K562 (cell line): ENCODE data around the gene POU2AF1. TPM values are rescaled to one million over a fixed set of nuclear protein-coding genes. Genes with fewer than 3 reads are reported as not detected.
"Not testable (repeated sequence)": the region's sequence is repeated elsewhere in the genome, so short reads cannot be mapped to it uniquely, and the experiment has no call there.

ENCODE experiments used
- ATAC-seq: fragments of 200-7000 bp; cut with Tn5 transposase; 3 replicates; pipeline ENCODE4 v1.9.1; 2020; ENCODE audit warnings: moderate library complexity
- BruUV-seq: library from RNA; stranded (reverse); fragments of 400-500 nt; replicated peaks from 2 replicates; lab custom pipeline; 2021; lab: Mats Ljungman, UMichigan
- CTCF ChIA-PET: fragments of 300-600 bp; formaldehyde crosslinking; extraction: SDS; loops from one replicate; lab custom pipeline; 2021; ENCODE audit warnings: low intra/inter-chr PET ratio; lab: Yijun Ruan, JAX
- POLR2A ChIA-PET: fragments of 300-600, 350-650 bp; sonication (Branson Sonifier 250); formaldehyde crosslinking; extraction: SDS; loops from one replicate; lab custom pipeline; 2021; ENCODE audit warnings: antibody characterized with exemption, inconsistent platforms; lab: Yijun Ruan, JAX
- DNase-seq, 4 experiments: peaks; one replicate each; pipeline versions ENCODE4 v3.0.0 to v3.0.0-alpha.2; 2011 to 2018; ENCODE audit warnings: low spot score in 3 of 4, mixed read lengths in 3 of 4; ENCODE audit errors: extremely low read depth in 1 of 4
- FAIRE-seq: peaks from 2 replicates; lab custom pipeline; 2011; peaks lifted over from hg19 to GRCh38; lab: Jason Lieb, UNC
- H2AFZ ChIP-seq: 2 replicates; pipeline ENCODE4 v1.6.0; 2011; ENCODE audit warnings: low read depth, low read length, control low read depth, inconsistent platforms
- H3K27ac ChIP-seq: fragments of 200-600 bp; 3 replicates; pipeline ENCODE4 v1.8.0; 2011; ENCODE audit warnings: low read depth, mild to moderate bottlenecking, control low read depth, inconsistent platforms, low read length, moderate library complexity, mixed read lengths; ENCODE audit errors: extremely low read depth
- H3K27me3 ChIP-seq, 2 experiments: fragments of 300-600 bp in 1 of 2; 2 replicates in 1 of 2; 3 replicates in 1 of 2; pipeline versions ENCODE4 v1.6.0 to v1.8.0; 2011; ENCODE audit warnings: inconsistent platforms in 2 of 2, low read length in 2 of 2, mild to moderate bottlenecking in 1 of 2, mixed read lengths in 1 of 2, moderate library complexity in 1 of 2; ENCODE audit not compliant: control insufficient read depth in 2 of 2, insufficient read depth in 2 of 2
- H3K36me3 ChIP-seq: fragments of 300-600 bp; 3 replicates; pipeline ENCODE4 v1.8.0; 2011; ENCODE audit warnings: mild to moderate bottlenecking, low read length, inconsistent platforms; ENCODE audit not compliant: control insufficient read depth, insufficient read depth
- H3K4me1 ChIP-seq, 2 experiments: fragments of 200-600 bp in 1 of 2; replicated peaks in 1 of 2; 2 replicates in 1 of 2; 3 replicates in 1 of 2; pipeline versions ENCODE4 v1.5.1 to v1.8.0; 2011; ENCODE audit warnings: inconsistent platforms in 2 of 2, low read length in 2 of 2, mild to moderate bottlenecking in 1 of 2, mixed read lengths in 1 of 2, moderate library complexity in 1 of 2; ENCODE audit not compliant: control insufficient read depth in 2 of 2, insufficient read depth in 2 of 2
- H3K4me2 ChIP-seq: 2 replicates; pipeline ENCODE4 v1.6.1; 2011; ENCODE audit warnings: low read length, control low read depth, inconsistent platforms, mixed read lengths; ENCODE audit not compliant: insufficient read depth
- H3K4me3 ChIP-seq: fragments of 200-600 bp; sonication (generic), shearing (Covaris generic); 2 replicates; pipeline ENCODE4 v1.5.1; 2016; ENCODE audit warnings: control low read depth, inconsistent platforms
- H3K79me2 ChIP-seq: fragments of 200-600 bp; 3 replicates; pipeline ENCODE4 v1.8.0; 2011; ENCODE audit warnings: low read length, inconsistent platforms; ENCODE audit not compliant: control insufficient read depth, insufficient read depth
- H3K9ac ChIP-seq, 2 experiments: 2 replicates each; pipeline versions ENCODE4 v1.6.0 to v1.6.1; 2011; ENCODE audit warnings: low read depth in 2 of 2, low read length in 2 of 2, control low read depth in 1 of 2, inconsistent platforms in 1 of 2, mild to moderate bottlenecking in 1 of 2, mixed read lengths in 1 of 2; ENCODE audit not compliant: insufficient read depth in 1 of 2
- H3K9me1 ChIP-seq: one replicate; pipeline ENCODE4 v1.6.0; 2011; ENCODE audit warnings: inconsistent platforms, mild to moderate bottlenecking, low read length, moderate library complexity; ENCODE audit not compliant: control insufficient read depth, insufficient read depth
- H3K9me3 ChIP-seq: replicated peaks from 2 replicates; pipeline ENCODE4 v1.5.1; 2011; ENCODE audit warnings: low read depth, low read length, inconsistent platforms; ENCODE audit not compliant: control insufficient read depth, insufficient read depth
- H4K20me1 ChIP-seq: replicated peaks from 2 replicates; pipeline ENCODE4 v1.6.1; 2011; ENCODE audit warnings: low read length, inconsistent platforms, mixed read lengths; ENCODE audit not compliant: control insufficient read depth, insufficient read depth
- HLTF ChIP-seq: fragments of 450-650 bp; IDR thresholded peaks from 2 replicates; pipeline ENCODE4 v1.6.1; 2016
- HMG20B ChIP-seq: fragments of 250-450 bp; sonication (Bioruptor Pico); IDR thresholded peaks from 2 replicates; pipeline ENCODE4 v1.5.0; 2021; ENCODE audit warnings: mild to moderate bottlenecking
- PHTF2 ChIP-seq: fragments of 250-450 bp; sonication (Bioruptor Pico); IDR thresholded peaks from 2 replicates; pipeline ENCODE4 v1.5.0; 2021; ENCODE audit warnings: mild to moderate bottlenecking
- RFX5 ChIP-seq: IDR thresholded peaks from 2 replicates; pipeline ENCODE4 v1.6.1; 2011; ENCODE audit warnings: low read depth, mild to moderate bottlenecking, improper control_type of control experiment, low read length
- SP2 ChIP-seq: IDR thresholded peaks from 2 replicates; pipeline ENCODE4 v1.6.1; 2011; ENCODE audit warnings: mild to moderate bottlenecking, low read depth, low read length, moderate library complexity; ENCODE audit not compliant: poor library complexity, severe bottlenecking; ENCODE audit errors: extremely low read depth
- TAF7 ChIP-seq: fragments of 450-650 bp; IDR thresholded peaks from 2 replicates; pipeline ENCODE4 v1.6.1; 2016; ENCODE audit warnings: missing genetic modification characterization, missing compliant biosample characterization
- WHSC1 ChIP-seq: IDR thresholded peaks from one replicate; pipeline ENCODE4 v1.6.1; 2012; ENCODE audit warnings: low read length, control low read depth, inconsistent platforms
- ZNF124 ChIP-seq: sonication (generic); formaldehyde crosslinking; IDR thresholded peaks from 2 replicates; pipeline ENCODE4 v1.8.1; 2022; ENCODE audit warnings: missing genetic modification reagents
- ZNF445 ChIP-seq: fragments of 250-450 bp; sonication (Bioruptor Pico); IDR thresholded peaks from 2 replicates; pipeline ENCODE4 v1.4.0; 2020; ENCODE audit warnings: low read depth, mild to moderate bottlenecking, moderate library complexity
- WGBS: fragments of 100-300 bp; shearing (Covaris generic); methylation state at CpG from one replicate; pipeline ENCODE4 v1.1.6; 2016; ENCODE audit warnings: low coverage, mixed read lengths; ENCODE audit not compliant: insufficient coverage; ENCODE audit errors: missing lambda C conversion rate; 5-methylcytosine and 5-hydroxymethylcytosine counted together
- in situ Hi-C: fragments of 300-500 bp; cut with MboI; formaldehyde crosslinking; loops from 4 replicates; pipeline ENCODE4 v1.15.0; 2018; ENCODE audit warnings: inconsistent platforms, mixed read lengths
- intact Hi-C: fragments of 100-400 bp; cut with micrococcal nuclease; formaldehyde crosslinking; loops from 2 replicates; pipeline ENCODE4 v1.14.2; 2022
- polyA plus RNA-seq, 8 experiments: library from polyadenylated mRNA; depleted of rRNA in 4 of 8; stranded (reverse) in 5 of 8; unstranded in 3 of 8; fragments of >200 nt; fragmentation: Nextera tagmentation in 2 of 8; fragmentation: Illumina TruSeq in 1 of 8; extraction: Ambion mirVana in 2 of 8; extraction: Trizol in 1 of 8; gene quantifications; 2 replicates each; pipeline versions ENCODE4 v1.2.1 to v1.2.3, GENCODE V29; 2011 to 2014; ENCODE audit warnings: inconsistent platforms in 1 of 8, missing spikeins in 1 of 8
- total RNA-seq, 7 experiments: library from RNA; depleted of rRNA in 6 of 7; stranded (reverse); fragments of >200 nt in 6 of 7; fragmentation: Illumina TruSeq in 2 of 7; extraction: Trizol in 2 of 7; gene quantifications; 2 replicates each; pipeline versions ENCODE4 v1.2.1 to v1.2.3, GENCODE V29; 2011 to 2021; ENCODE audit warnings: low replicate concordance in 1 of 7
- TF ChIP-seq, protein P1 (sequence below): fragments of 250-450 bp; sonication (Bioruptor Pico); IDR thresholded peaks from 2 replicates; pipeline ENCODE4 v1.8.0; 2022; ENCODE audit warnings: moderate library complexity, mild to moderate bottlenecking, inconsistent platforms
- TF ChIP-seq, protein P2 (sequence below): sonication (generic); formaldehyde crosslinking; IDR thresholded peaks from 2 replicates; pipeline ENCODE4 v1.8.1; 2022; ENCODE audit warnings: missing genetic modification reagents

The POU2AF1 gene
- total and polyA plus RNA-seq, 9 of the 15 experiments (the other 6 are each of a cell fraction or from before 2014, with no cell fraction given): 0.09 TPM; not detected in 8

DNA sequence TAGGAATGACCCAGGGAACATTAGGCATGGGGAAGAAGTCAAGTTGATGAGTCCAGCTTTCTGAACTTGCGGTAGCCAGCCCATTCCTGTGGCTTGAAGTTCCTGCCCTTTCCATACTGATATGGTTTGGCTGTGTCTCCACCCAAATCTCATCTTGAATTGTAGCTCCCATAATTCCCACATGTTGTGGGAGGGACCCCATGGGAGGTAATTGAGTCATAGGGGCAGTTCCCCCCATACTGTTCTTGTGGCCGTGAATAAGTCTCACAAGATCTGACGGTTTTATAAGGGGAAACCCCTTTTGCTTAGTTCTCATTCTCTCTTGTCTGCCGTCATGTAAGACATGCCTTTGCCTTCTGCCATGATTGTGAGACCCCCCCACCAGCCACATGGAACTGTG, 15.1 kb upstream of the POU2AF1 start:
- BruUV-seq, ATAC-seq, H3K27me3 ChIP-seq, H3K4me1 ChIP-seq, H3K9ac ChIP-seq, H3K4me2 ChIP-seq, H3K36me3 ChIP-seq, H2AFZ ChIP-seq, DNase-seq, POLR2A ChIA-PET, H3K4me3 ChIP-seq, in situ Hi-C loops, CTCF ChIA-PET, H3K9me1 ChIP-seq, H3K27ac ChIP-seq, intact Hi-C loops, H3K79me2 ChIP-seq, H3K9me3 ChIP-seq, H4K20me1 ChIP-seq, FAIRE-seq: not testable (repeated sequence)
- WGBS: 0% methylated on average over 4 of the region's 4 CpGs

DNA sequence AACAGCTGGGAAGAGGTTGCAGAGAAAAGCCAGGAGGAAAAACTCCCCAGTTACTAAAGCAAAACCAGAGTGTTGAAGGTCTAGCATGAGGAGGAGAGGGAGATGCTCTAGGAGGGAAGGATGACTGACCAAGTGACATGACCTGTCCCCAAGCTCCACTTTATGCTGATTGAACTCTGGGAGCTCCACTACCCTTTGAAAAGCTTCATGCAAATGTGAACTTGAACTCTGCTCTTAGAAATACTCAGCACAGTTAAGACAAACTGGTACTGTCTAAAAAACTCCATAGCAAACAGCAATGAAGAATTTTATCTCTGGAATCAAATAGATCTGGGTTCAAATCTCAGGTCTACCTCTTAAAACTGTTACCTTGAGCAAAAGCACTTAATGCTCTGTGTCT, 14.5 kb upstream of the POU2AF1 start:
- ATAC-seq (no peak), DNase-seq (no peak), FAIRE-seq (no peak)
- Histone ChIP-seq H4K20me1 (no peaks in the 10 kb centered on the region), H3K9ac (no peak overlapping the region), H3K36me3 (no peaks in the 10 kb centered on the region), H3K4me1 (no peaks in the 10 kb centered on the region), H2AFZ (no peak overlapping the region), H3K9me1 (no peaks in the 10 kb centered on the region), H3K27me3 (no peaks in the 10 kb centered on the region; a peak in 1 of 5 replicates), H3K4me3 (no peak overlapping the region), H3K27ac (no peak overlapping the region), H3K9me3 (no peaks in the 10 kb centered on the region), H3K4me2 (no peak overlapping the region), H3K79me2 (no peaks in the 10 kb centered on the region)
- CTCF ChIA-PET: no interaction called here
- TF ChIP-seq ZNF124 (CRISPR knock-in tag) (no peak), PHTF2 (CRISPR knock-in tag) (no peak), SP2 (no peak), HMG20B (CRISPR knock-in tag) (no peak), ZNF445 (CRISPR knock-in tag) (no peak), TAF7 (tag) (no peak), HLTF (no peak), WHSC1 (no peak), RFX5 (no peak)
- TF ChIP-seq, protein P1, sequence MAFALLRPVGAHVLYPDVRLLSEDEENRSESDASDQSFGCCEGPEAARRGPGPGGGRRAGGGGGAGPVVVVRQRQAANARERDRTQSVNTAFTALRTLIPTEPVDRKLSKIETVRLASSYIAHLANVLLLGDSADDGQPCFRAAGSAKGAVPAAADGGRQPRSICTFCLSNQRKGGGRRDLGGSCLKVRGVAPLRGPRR (CRISPR knock-in tag): no peak
- TF ChIP-seq, protein P2, sequence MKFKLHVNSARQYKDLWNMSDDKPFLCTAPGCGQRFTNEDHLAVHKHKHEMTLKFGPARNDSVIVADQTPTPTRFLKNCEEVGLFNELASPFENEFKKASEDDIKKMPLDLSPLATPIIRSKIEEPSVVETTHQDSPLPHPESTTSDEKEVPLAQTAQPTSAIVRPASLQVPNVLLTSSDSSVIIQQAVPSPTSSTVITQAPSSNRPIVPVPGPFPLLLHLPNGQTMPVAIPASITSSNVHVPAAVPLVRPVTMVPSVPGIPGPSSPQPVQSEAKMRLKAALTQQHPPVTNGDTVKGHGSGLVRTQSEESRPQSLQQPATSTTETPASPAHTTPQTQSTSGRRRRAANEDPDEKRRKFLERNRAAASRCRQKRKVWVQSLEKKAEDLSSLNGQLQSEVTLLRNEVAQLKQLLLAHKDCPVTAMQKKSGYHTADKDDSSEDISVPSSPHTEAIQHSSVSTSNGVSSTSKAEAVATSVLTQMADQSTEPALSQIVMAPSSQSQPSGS (CRISPR knock-in tag): no peak
- BruUV-seq: no TSS peak
- POLR2A ChIA-PET: no interaction called here
- in situ Hi-C loops (no loop called here), intact Hi-C loops (no loop called here)
